ENCODE measurements around the gene MS4A10.

The MS4A10 gene

DNA sequence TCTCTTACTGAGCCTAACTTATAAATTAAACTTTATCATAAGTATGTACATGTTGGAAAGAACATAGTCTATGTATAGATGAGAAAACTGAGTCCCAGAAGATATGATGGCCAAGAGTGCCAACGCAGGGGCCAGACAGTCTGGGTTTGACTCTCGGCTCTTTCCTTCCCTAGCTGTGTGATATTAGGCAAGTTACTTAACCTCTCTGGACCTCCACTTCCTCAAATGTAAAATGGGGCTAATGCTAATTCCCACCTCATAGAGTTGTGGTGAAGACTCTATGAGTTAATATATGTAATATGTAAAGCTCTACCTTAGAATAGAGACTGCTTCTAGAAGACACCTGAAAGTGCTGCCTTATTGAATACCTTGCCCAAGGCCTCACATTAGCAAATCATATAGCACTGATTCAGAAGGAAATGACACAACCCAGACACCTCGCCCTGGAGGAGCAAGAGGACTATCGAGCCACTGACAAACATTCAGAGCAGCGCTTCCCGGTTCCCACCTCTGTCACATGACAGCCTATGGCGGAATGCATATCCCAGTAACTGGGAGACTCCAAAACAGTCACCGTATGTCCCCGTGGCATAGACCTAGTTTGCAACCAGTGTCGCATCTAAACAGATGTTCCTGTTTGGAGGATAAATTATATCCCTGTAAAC is 45.5 kb downstream of the MS4A10 start:
- no peak for DNase-seq

DNA sequence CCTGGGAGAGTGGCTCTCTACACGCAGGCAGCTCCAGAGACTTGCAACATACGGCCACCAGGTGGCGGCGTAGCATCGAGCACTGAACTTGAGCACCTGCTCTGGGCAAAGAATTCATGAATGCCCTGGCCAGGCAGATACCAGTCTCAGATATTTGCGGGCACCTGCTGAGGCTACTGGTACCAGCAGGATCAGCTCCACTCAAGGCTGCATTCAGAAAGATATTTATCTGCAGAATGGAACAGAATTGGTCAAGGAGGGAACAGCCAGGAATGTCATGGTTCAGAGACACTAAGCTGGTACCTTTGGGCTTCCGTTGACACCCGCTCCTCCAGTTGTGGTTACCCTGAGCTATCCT is 46.0 kb downstream of the MS4A10 start:
- DNase-seq: peak; percentile 71 to 92

DNA sequence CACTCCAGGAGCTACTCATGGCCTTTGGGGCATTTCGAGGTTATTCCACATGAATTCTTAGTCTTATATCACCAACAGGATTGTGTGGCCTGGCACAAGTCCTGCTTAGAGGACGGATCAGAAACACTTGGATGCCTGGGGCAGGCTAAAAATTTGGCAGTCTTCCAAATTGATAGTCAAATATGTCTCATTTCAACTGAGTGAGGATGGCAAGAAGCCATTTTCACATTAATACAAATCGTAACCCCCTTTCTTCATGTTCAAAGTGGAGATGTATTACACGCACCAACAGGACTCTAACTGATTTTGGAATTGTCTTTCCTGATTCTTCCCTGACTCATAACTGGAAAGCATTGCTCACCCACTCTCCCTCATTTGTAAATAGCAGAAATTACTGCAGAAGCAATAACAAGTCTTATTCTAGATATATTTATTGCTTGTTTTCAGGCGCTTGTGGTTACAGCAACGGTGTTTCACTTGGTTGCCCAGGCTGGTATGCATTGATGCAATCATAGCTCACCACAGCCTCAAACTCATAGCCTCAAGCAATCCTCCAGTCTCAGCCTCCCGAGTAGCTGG is 46.5 kb downstream of the MS4A10 start:
- peak in 1 of 2 experiments; percentile 29 for DNase-seq

DNA sequence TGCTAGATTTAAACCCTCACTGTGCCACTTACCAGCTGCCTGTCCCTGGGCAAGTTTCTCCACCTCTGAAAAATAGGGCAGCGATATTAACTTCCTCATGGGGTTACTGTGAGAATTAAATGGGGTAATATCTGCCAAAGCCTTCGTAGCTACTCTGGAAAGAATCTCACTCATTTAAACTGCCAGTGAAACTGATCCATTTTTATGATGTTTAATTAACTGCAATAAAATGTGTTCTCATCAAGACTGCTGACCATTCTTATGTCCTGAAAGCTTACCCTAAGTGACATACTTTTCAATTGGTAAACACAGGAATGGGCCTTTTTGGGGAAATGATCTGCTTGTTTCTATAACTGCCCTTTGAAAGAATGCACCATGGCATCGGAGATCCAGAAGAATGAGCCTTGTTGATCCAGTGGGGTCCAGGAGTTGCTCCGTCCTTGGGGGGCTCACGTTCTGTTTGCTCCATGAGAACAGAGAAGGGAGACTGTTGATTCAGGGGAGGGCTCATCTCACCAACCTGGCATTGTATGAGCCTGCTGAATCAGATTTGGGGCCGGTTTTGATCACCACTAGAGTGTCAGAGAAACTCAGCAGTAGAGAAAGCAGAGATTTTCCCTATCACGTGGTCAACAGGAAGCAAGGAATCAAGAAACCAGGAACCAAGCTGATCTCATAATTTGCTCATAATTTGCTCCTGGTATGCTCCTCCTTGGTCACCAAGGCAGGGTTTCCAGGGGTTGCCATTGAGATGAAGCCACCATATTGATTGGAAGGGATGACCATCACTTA is 49.8 kb downstream of the MS4A10 start:
- no peak for DNase-seq

DNA sequence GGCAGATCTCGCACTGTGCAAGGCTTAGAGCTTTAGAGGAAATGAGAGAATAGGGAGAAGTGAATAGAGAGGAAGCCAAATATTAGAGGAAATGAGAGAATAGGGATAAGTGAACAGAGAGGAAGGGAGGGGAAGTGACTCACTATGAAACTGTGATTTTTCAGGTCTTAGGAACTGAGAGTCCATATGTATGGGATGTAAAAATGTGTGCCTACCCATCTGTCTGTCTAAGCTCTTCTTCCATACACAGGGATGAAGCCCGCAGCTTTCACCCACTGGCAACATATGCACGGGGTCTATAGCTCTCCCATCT is 50.4 kb downstream of the MS4A10 start:
- DNase-seq: no peak

DNA sequence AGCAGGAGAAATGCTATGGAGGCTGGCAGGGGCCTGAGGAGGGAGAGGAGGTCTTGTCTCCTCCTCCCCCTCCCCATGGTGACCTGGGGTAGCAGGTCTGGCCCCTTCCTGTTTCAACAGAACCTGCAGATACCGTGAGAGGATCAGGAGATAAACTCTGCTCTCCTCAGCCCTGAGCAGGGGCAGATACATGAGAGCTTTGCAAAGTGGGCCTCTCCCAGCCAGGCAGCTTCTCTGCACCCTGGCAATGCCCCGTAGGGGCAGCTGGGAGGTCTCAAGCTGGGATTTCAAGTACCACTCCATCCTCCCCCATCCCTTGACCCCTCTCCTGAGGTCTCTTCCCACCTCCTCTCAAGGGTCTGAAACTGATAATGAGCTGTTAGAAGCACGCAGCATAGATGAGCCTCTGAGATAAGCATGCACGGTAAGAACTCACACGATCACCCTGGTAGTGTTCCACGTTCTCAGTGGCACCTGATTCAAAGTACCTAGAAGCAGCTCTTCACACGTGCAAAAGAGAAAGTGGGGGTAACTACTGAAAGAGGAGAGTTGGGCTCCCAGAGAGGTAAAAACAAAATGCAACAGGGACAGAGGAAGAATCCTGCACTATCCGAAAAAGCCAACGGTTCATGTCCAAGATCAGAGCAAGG is 51.9 kb downstream of the MS4A10 start:
- DNase-seq: no peak

DNA sequence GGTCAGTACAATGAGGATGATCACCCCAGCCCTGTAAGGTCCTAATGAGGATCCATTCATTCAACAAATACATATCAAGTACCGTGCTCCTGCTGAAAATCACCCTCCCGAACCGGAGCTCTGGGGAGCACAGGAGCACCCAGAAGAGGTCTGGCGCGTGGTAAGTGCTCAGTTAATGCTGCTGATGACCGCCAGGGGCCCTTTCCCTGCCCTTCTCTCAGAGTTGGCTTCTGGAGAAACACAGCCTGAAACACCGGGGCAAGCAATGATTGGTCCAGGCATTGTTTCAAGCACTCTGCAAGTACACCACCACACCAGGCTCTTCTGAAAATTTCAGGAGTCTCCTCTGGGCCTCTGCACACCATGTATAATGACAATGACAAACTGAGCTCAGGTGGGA is 53.0 kb downstream of the MS4A10 start:
- no peak for DNase-seq

DNA sequence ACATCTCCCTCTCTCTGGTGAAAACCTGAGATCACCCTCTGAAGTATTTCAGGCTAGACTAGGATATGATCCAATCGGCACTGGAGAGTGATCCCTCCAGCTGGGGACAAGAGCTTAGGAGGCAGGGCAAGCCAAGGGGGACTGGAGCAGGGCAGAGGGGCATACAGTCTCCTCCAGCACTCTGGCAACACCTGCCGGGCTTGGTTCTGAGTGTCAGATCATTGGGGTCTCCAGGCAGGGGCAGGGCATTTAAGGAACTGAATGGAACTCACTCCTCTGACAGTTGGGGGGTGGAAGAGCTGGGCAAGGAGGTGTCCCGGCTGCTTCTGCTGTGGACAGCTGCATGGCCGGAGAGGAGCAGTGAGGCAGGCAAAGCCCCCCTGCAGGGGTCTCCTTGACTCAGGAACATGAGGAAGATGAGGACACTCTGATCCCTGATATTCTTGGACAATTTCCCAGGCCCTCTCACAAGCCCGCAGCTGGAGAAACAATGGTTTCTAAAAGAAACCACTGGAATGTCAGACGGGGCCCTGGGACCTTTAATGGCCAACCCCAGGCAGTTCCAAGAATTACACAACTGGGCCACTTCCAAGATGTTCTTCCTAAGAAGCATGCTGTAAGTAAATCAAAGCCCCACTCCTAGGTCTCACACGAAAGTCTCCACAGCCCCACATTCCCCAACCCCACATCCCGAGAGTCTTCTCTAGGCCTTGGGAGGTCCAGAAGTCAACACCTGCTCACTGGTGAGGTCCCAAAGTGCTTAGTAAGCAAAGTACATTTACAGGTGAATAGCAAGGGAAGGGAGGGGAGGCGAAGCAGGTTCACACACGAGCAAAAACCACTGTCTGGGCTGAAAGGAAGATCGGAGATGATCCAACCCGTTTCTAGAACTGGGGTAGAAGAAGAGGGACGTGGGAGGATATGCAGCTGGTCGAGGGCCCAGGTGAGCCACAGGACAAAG is 55.6 kb downstream of the MS4A10 start:
- no peak for DNase-seq

DNA sequence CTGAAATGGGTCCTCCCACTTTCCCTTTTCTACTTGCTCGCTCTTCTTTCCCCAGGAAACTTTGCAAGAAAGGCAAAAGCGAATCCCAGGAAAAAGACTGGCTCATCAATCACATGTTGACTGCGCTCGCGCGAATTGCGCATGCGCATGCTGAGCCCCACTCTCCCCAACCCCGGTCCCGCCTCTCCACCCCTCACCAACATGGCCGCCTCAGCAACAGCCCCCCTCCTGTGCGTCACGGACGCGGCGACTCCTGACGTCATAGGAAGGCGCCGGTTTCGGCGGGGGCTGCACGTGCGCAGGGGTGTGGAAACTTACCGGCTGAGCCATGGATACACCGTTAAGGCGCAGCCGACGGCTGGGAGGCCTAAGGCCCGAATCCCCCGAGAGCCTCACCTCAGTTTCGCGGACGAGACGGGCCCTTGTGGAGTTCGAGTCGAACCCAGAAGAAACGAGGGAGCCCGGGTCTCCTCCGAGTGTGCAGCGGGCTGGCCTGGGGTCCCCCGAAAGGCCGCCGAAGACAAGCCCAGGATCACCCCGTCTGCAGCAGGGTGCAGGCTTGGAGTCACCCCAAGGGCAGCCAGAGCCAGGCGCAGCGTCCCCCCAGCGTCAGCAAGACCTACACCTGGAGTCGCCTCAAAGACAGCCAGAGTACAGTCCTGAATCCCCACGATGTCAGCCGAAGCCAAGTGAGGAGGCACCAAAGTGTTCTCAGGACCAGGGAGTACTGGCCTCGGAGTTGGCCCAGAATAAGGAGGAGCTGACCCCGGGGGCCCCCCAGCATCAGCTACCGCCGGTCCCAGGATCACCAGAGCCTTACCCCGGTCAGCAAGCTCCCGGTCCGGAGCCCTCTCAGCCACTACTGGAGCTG is 56.9 kb downstream of the MS4A10 start, which contains the start of gene CCDC86:
Gene CCDC86 (plus strand): TSS at position 317 of the 871 bp plus-strand sequence. CDS start 12 bp downstream, at position 329.
- DNase-seq: peak; percentile 90 to 96

DNA sequence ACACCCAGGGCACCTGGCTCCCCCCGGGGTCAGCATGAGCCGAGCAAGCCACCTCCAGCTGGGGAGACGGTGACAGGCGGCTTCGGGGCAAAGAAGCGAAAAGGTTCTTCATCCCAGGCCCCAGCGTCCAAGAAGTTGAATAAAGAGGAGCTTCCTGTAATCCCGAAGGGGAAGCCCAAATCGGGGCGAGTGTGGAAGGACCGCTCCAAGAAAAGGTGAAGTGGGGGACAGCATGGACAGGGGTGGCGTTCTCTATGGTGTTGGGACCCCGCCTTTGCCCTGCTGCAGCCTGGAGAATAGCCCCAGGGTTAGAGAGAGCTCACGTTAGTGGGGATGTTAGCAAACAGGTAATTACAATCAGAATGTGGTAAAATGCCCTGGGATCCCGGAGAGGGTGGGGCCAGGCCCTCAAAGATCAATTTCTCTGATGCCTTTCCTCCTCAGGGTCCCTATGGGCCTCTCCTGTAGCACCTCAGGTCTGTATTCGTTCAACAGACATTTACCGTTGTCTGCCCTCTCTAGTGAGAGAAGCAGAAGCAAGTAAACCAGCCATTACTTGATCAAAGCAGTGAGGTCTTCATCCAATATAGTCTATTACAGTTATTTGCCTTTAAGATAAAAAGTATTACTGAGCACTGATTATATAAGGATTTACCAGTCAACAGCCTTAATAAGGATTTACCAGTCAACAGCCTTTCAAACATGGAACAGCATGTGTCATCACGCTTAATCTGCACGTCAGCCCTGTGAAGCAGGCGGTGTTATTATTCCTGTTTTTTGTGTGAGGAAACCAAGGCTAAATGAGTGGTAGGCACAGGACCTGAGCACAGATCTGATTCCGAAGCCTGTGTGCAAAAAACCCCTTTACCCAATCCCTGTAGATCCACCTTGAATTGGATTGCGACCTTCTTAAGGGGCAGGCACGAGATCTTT is 57.8 kb downstream of the MS4A10 start:
- no peak for DNase-seq

DNA sequence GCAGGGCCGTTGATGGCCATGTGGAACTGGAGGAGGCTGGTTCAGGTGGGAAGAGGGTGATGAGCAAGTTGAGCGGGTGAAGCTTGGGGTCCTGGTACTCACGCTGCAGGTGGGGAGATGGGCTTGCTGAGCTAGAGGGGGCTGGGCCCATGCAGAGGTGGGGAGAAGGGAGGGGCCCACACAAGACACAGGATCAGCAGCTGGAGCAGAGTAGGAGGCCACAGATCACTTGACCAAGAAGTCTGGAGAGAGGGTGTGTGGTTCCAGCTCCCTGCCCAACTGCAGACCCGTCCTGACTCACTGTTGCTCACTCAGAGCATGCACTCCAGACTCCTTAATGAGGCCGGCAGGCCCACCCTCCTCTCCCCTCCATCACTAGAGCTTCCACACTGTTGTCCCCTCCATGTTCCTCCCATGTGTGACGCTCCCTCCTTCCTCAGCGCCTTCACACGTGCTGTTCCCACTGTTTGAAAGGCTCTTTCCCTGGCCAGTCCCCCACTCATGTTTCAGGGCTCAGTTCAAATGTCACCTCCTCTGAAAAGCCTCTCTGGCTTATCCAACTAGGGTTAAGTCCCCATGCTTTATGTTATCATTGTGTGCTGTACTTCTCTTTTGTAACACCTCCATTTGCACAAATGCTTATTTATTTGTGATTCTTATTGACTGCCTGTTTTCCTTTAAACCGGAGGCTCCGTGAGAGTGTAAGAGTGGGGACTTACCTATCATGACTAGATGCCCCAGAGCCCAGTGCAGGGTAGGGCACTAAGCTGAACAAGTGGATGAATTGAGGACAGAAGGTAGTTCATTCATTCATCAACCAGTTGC is 59.1 kb downstream of the MS4A10 start:
- DNase-seq: no peak

DNA sequence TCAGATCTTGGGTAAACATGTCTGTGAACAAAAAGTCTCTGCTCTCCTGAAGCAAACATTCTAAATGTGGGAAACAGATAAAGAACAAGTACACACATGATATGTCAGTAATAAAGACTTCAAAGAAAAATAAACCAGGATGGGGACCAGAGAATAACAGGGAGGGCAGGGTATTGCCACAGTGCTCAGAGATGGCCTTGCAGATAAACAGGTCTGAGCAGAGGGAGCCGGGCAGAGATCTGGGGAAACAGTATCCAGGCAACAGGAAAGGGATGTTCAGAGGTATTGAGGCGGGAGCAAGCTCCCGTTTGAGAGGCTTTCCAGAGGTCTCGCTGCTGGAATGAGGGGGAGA is 59.7 kb downstream of the MS4A10 start:
- DNase-seq: no peak

DNA sequence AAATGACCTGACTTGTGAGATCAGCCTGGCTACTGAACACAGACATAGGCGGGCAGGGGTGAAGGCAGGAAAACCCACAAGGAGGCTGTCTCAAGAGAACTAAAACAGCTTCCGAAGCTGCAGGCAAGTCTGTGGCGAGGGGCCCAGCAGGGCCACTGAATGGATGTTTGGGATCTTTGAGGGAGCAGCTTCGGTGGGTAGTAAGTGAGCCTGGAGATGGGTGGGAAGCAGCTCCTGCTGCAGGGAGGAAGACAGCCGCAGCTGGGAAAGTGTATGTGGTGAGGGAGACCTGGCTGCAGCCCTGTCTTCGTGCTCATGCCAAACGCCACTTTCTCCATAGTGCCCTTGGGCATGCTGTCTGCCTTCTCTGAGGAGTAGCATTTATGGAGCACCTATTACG is 60.2 kb downstream of the MS4A10 start:
- DNase-seq: no peak

DNA sequence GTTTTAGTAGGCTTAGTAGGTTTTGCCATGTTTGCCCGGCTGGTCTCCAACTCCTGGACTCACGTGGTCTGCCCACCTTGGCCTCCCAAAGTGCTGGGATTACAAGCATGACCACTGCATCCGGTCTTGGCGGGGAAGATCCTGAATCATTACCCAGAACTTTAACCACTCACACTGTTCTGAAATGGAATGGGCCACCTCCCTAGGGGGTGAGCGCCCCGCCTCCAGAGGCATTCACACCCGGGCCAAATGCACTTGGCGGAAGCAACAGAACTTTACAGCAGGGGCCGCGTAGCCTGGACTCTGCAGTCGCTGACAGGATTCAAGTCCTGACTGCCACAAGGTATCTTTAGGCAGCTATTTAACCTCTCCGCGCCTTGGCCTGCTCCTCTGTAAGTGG is 62.1 kb downstream of the MS4A10 start:
- DNase-seq: no peak

DNA sequence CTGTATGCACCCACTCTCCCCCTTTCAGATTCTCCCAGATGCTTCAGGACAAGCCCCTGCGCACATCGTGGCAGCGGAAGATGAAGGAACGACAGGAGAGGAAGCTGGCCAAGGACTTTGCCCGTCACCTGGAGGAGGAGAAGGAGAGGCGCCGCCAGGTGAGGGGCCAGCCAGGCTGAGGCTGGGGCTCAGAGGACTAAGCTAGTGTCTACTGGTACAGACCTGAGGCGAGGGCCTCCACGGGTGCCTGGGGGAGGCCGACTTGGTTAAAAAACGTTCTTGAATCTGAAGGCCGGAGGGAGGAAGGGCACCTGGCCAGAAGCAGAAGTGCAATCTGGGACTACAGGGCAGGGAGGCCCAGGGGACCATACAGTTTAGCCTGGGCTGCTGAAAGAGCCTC is 62.8 kb downstream of the MS4A10 start:
- no peak for DNase-seq

DNA sequence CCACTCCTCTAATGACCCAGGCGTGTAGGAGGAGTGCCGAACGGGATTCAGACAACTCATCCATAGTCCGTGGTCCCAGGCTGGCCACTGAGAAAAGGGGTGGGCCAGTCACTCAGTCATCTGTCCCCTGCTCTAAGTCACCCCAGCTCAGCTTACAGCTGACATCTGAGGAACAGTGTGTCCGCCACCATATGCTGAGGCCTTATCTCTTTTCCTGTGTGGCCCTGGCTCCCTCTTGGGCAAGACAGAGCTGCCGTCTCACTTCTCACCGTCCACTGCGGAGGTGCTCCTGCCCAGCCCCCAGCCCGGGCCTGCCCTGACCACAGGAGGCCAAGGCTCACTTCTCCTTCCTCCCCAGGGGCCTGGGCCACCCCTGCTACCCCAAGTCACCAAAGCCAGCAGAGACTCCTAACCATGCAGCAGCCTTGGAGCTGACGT is 63.6 kb downstream of the MS4A10 start:
- no peak for DNase-seq

DNA sequence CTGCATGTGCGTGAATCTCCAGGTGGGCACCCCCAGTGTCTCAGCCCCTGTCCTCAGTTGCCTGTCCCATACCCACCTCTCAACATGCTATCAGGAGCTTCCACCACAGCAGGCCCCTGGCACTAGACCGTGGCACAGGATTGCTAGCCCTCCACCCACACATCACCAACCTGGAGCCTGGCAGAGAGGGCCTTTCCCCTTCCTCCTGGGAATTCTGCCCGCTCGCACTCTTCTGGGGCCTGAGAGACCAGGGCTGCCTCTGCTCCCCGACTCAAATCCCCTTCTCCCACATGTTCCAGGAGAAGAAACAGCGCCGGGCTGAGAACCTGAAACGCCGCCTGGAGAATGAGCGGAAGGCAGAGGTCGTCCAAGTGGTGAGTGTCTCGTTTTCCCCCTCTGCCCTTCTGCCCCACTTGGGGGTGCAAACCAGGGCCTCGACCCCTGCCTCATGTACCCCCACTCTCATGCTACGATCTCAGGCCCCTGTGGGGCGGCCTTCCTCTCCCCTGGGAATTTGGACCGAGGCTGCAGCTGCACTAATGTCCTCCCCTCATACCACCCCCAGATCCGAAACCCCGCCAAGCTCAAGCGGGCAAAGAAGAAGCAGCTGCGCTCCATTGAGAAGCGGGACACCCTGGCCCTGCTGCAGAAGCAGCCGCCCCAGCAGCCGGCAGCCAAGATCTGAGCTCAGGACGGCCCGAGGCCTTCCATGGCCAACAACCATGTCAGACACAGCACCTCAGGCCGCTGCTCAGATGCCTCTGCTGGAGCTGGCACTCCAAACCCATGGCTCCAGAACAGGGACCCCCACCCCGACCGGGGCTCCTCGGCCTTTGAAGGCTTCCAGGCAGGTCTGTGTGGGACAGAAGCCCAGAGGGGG is 64.7 kb downstream of the MS4A10 start:
- DNase-seq: no peak
